Neural crest cell (in vitro differentiated cells): Measurements from ENCODE around the gene UFD1. TPM values are rescaled to one million over a fixed set of nuclear protein-coding genes. Genes with fewer than 3 reads are reported as not detected.
A peak's percentile ranks its signal among the peaks of the same experiment; 100 is the strongest.

Source experiments
- DNase-seq: peaks from one replicate; pipeline ENCODE4 v3.0.0; 2021; ENCODE audit warnings: low read depth, mixed read lengths, low spot score
- H3K27ac Mint-ChIP-seq: one replicate; pipeline ENCODE4 v1.8.0; 2021; ENCODE audit warnings: mild to moderate bottlenecking, mixed read lengths; ENCODE audit not compliant: unreplicated experiment
- H3K27me3 Mint-ChIP-seq: 2 replicates; pipeline ENCODE4 v1.8.0; 2021; ENCODE audit warnings: low read depth, mild to moderate bottlenecking, mixed read lengths
- H3K36me3 Mint-ChIP-seq: 2 replicates; pipeline ENCODE4 v1.8.0; 2021; ENCODE audit warnings: low read depth, mild to moderate bottlenecking, mixed read lengths
- H3K4me1 Mint-ChIP-seq: 2 replicates; pipeline ENCODE4 v1.8.0; 2021; ENCODE audit warnings: mixed read lengths
- H3K4me3 Mint-ChIP-seq: one replicate; pipeline ENCODE4 v1.8.0; 2021; ENCODE audit warnings: mild to moderate bottlenecking, mixed read lengths
- H3K9me3 Mint-ChIP-seq: 2 replicates; pipeline ENCODE4 v1.8.0; 2021; ENCODE audit warnings: mixed read lengths
- total RNA-seq: library from RNA; stranded (reverse); gene quantifications from 2 replicates; pipeline ENCODE4 v1.2.1, GENCODE V29; 2021
- TF ChIP-seq, protein P1 (sequence below): fragments of 200-600 bp; sonication (generic); conservative IDR thresholded peaks from 2 replicates; pipeline ENCODE4 v1.5.0; 2021; ENCODE audit warnings: antibody characterized with exemption, mild to moderate bottlenecking

UFD1 gene
- total RNA-seq, 1 donor from 2014 or later, result 69.4 TPM

DNA sequence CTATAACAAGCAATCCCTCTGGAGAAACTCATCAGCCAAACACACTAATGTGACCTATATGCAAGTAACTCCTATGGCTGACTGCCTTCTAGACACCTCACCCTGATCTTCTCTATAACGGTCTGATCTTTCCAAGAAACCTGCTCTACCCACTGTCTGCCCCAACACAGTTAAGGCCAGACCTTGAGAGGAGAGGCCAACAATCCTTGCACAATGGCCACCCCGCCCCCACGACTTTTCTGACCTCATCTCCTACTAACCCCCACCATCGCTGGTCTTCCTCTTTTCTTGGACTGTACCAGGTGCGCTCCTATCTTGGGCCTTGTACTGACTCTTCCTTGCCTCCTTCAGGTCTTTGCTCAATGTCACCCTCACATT is 59.9 kb downstream of the UFD1 start:
- no peak for DNase-seq
- Mint-ChIP-seq H3K27me3 (no peaks in the 10 kb centered on the region), H3K4me1 (peaks cover 29% of the 10 kb centered on the region), H3K36me3 (peaks cover 14% of the 10 kb centered on the region), H3K27ac (no peak overlapping the region), H3K4me3 (no peak overlapping the region), H3K9me3 (peaks cover 6% of the 10 kb centered on the region)
- TF ChIP-seq, protein P1, sequence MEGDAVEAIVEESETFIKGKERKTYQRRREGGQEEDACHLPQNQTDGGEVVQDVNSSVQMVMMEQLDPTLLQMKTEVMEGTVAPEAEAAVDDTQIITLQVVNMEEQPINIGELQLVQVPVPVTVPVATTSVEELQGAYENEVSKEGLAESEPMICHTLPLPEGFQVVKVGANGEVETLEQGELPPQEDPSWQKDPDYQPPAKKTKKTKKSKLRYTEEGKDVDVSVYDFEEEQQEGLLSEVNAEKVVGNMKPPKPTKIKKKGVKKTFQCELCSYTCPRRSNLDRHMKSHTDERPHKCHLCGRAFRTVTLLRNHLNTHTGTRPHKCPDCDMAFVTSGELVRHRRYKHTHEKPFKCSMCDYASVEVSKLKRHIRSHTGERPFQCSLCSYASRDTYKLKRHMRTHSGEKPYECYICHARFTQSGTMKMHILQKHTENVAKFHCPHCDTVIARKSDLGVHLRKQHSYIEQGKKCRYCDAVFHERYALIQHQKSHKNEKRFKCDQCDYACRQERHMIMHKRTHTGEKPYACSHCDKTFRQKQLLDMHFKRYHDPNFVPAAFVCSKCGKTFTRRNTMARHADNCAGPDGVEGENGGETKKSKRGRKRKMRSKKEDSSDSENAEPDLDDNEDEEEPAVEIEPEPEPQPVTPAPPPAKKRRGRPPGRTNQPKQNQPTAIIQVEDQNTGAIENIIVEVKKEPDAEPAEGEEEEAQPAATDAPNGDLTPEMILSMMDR, result no peak

DNA sequence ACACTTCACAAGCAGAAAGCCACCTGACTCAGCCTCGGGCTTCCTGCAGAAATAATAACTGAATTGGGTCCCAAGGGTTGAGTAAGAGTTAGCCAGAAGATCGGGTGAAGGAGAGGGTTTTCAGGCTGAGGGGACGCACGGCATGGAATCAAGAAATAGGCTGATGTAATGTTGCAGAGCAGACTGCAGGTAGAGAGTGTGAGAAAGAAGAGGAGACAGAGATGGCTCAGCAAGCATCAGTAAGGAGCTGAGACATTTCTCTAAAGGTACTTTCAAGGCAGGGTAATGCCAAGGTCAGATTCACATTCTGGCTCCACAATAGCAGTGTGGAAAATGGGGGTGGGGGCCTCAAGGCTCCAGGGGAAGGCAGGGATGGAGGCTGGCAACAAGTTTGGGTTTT is 66.1 kb downstream of the UFD1 start:
- H3K36me3 Mint-ChIP-seq, result peaks cover 11% of the 10 kb centered on the region
- H3K27ac Mint-ChIP-seq, result no peak overlapping the region
- no peak for DNase-seq
- H3K4me1 Mint-ChIP-seq, result peaks cover 9% of the 10 kb centered on the region
- TF ChIP-seq, protein P1, result no peak
- H3K27me3 Mint-ChIP-seq, result no peaks in the 10 kb centered on the region
- no peak overlapping the region for H3K4me3 Mint-ChIP-seq
- peaks cover 6% of the 10 kb centered on the region for H3K9me3 Mint-ChIP-seq

DNA sequence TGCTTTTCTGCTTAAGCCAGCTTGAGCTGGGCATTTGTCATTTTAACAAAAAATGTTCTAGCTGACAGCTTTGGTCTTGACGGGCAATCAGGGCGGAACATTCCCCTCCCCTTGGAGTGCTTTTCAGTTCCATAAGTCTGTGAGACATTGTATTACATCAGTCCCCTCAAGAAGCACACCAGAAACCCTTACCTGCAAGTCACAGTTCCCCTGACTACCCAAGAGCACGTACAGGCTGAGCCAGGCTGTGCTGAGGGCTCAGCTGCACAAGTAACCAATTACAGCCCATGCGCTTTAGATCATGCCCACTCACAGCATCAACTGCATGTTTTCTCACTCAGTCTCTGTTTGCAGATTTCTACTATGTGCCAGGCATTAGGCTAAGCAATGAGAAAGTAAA is 66.5 kb downstream of the UFD1 start:
- TF ChIP-seq, protein P1, result no peak
- no peak overlapping the region for H3K27ac Mint-ChIP-seq
- peaks cover 4% of the 10 kb centered on the region for H3K9me3 Mint-ChIP-seq
- peaks cover 9% of the 10 kb centered on the region for H3K36me3 Mint-ChIP-seq
- no peak for DNase-seq
- H3K4me1 Mint-ChIP-seq, result peaks cover 9% of the 10 kb centered on the region
- H3K27me3 Mint-ChIP-seq, result no peaks in the 10 kb centered on the region
- no peak overlapping the region for H3K4me3 Mint-ChIP-seq

DNA sequence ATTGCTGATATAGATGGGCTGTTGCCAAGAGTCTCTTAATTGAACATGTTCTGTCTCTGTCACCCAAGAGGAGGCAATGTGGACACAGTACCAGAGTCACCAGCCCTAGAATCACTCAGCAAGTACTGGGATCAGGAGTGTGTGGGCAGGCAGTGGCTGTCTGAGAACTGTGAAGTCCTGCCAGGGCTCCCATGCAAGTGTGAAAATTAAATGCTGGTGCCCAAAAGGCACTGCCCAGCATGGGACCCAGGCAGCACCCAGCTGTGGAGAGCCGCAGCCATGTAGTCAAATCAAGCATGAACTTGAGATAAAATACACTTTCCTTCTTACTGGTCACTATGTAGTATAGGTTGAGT is 67.3 kb downstream of the UFD1 start:
- peak overlapping the region; percentile 9 for H3K27ac Mint-ChIP-seq
- TF ChIP-seq, protein P1, result no peak
- H3K9me3 Mint-ChIP-seq, result peaks cover 4% of the 10 kb centered on the region
- H3K4me3 Mint-ChIP-seq, result no peak overlapping the region
- DNase-seq, result no peak
- peaks cover 9% of the 10 kb centered on the region for H3K4me1 Mint-ChIP-seq
- no peaks in the 10 kb centered on the region for H3K27me3 Mint-ChIP-seq
- H3K36me3 Mint-ChIP-seq, result peaks cover 6% of the 10 kb centered on the region

DNA sequence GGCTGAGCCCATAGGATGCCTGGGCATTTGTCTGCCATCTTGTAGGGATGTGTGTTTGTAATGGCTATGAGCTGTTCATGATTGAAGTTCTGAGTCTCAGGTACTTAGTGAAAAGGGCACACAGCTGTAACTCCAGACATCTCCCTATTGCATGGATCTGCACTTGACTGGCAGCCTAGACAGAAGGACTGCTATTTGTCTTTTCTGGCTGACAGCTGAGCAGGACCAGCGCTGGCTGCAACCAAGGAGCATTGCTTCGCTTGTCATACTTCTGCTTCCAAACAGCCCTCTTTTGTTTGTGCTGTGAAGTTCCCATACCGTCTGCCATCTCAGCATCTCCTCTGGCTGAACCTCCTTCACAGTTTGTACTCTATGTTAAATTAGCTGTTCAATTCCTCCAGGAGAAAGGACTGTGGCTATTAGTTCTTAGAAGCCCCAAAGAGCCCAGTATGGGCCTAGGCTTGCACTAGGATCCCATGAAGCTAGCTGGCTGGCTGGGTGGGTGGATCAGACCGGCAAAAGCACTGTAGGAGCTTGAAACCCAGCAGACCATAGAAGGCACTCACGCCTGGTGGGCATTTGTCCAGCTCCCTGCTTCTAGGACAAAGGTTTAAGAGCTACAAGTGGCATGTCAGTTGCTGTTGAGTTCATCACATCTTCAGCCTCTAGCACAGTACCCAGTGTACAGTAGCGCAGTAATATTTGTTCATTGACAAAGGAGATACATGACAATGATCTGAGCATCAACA is 67.9 kb downstream of the UFD1 start:
- Mint-ChIP-seq H3K27ac (peak overlapping the region; percentile 9), H3K27me3 (no peaks in the 10 kb centered on the region), H3K9me3 (peaks cover 4% of the 10 kb centered on the region), H3K4me1 (peaks cover 9% of the 10 kb centered on the region), H3K4me3 (no peak overlapping the region), H3K36me3 (peaks cover 6% of the 10 kb centered on the region)
- no peak for DNase-seq
- TF ChIP-seq, protein P1, result no peak
